ENCODE results near the gene KIF26B.

KIF26B gene

DNA sequence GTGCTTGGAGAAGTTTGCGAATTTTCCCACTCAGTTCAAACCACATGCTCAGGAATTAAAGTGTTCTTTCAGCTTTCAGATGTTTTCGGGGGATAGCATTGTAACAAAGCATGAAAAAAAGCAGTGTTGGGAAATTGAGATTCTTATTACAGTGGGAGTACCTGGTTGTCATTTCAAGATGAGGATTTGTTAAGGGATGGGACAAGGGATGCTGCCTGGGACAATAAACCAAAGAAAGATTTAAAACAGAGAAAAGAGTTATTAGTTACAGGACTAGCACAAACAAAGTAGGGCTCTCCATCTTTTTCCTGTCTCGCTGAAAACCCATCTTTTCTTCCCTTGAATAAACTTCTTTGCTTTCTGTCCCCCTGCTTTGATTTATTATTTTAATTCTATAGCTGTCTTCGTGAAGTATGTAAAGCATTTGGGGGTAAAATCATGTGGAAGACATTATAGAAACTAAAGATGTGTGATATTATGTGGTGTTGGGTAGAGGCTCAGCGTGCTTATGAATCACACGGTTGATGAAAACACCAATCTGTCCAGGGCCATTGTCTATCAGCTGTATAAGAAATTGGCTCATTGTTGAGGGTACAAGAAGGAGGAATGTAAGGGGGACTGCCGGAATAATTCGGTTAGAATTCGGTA is 277.6 kb downstream of the KIF26B start:
- DNase-seq (ENCODE audit: low spot score): no peak
- TF ChIP-seq, protein P1, sequence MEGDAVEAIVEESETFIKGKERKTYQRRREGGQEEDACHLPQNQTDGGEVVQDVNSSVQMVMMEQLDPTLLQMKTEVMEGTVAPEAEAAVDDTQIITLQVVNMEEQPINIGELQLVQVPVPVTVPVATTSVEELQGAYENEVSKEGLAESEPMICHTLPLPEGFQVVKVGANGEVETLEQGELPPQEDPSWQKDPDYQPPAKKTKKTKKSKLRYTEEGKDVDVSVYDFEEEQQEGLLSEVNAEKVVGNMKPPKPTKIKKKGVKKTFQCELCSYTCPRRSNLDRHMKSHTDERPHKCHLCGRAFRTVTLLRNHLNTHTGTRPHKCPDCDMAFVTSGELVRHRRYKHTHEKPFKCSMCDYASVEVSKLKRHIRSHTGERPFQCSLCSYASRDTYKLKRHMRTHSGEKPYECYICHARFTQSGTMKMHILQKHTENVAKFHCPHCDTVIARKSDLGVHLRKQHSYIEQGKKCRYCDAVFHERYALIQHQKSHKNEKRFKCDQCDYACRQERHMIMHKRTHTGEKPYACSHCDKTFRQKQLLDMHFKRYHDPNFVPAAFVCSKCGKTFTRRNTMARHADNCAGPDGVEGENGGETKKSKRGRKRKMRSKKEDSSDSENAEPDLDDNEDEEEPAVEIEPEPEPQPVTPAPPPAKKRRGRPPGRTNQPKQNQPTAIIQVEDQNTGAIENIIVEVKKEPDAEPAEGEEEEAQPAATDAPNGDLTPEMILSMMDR (IDR thresholded peaks at IDR 0.05; ENCODE audit: borderline replicate concordance, control extremely low read depth, extremely low read depth, insufficient read depth, missing control alignments): no peak
- in situ Hi-C loops (cut with MboI; ENCODE audit: low sequenced_read_pairs, unreplicated experiment): no loop called here

DNA sequence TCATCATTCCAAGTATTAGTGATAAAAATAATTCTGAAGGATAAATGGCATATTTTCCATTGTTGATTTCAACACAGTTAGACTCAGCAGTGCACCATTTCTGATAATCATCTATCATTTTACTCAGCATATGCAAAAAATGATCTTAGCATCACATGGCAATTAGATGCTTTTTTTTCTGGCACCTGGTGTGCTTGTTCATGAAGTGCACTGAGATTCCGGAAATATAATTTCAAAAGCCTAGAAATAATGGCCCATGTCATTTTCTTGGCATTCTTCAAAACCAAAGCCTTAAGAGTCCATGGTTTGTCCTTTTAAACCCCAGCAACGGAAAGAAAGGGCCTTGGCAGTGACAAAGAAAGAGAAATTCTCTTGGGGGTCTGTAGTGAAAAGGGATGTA is 278.8 kb downstream of the KIF26B start:
- no peak for DNase-seq (ENCODE audit: low spot score)
- TF ChIP-seq, protein P1 (IDR thresholded peaks at IDR 0.05; ENCODE audit: borderline replicate concordance, control extremely low read depth, extremely low read depth, insufficient read depth, missing control alignments): no peak
- in situ Hi-C loops (cut with MboI; ENCODE audit: low sequenced_read_pairs, unreplicated experiment): no loop called here

DNA sequence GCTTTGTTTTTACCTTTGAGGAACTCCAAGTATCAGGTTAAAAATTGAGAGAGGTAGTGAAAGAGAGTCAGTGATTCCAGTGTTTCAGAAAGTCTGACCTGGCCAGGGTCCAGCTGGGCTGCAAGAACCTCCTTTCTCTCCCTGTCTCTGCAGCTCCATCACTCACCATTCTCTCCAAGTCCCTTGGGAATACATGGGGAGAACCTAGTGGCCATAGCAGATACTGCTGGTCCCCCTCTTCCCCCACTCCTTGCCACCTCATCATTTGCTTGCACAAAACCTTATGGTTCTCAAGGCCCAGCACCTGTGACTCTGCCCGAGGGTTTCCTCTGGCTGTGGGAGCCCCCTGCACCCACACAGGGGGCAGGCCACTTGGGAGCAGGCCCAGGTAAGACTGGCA is 279.5 kb downstream of the KIF26B start:
- DNase-seq (ENCODE audit: low spot score): no peak
- TF ChIP-seq, protein P1 (IDR thresholded peaks at IDR 0.05; ENCODE audit: borderline replicate concordance, control extremely low read depth, extremely low read depth, insufficient read depth, missing control alignments): no peak
- in situ Hi-C loops (cut with MboI; ENCODE audit: low sequenced_read_pairs, unreplicated experiment): no loop called here

DNA sequence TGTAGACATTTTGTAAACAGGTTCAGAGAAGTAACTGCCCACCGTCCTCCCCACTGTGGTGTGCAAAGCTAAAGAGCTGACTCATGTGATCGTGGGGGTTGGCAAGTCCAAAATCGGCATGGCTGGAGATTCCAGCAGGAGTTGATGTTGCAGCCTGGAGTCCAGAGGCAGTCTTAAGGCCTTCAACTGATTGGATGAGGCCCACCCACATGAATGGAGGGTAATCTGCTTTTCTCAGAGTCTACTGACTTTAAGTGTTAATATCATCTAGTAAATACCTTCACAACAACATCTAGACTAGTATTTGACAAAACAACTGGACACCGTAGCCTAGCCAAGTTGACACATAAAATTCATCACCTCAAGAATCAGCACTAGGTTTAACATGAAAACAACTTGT is 281.6 kb downstream of the KIF26B start:
- no peak for DNase-seq (ENCODE audit: low spot score)
- in situ Hi-C loops (cut with MboI; ENCODE audit: low sequenced_read_pairs, unreplicated experiment): no loop called here
- TF ChIP-seq, protein P1 (IDR thresholded peaks at IDR 0.05; ENCODE audit: borderline replicate concordance, control extremely low read depth, extremely low read depth, insufficient read depth, missing control alignments): no peak

DNA sequence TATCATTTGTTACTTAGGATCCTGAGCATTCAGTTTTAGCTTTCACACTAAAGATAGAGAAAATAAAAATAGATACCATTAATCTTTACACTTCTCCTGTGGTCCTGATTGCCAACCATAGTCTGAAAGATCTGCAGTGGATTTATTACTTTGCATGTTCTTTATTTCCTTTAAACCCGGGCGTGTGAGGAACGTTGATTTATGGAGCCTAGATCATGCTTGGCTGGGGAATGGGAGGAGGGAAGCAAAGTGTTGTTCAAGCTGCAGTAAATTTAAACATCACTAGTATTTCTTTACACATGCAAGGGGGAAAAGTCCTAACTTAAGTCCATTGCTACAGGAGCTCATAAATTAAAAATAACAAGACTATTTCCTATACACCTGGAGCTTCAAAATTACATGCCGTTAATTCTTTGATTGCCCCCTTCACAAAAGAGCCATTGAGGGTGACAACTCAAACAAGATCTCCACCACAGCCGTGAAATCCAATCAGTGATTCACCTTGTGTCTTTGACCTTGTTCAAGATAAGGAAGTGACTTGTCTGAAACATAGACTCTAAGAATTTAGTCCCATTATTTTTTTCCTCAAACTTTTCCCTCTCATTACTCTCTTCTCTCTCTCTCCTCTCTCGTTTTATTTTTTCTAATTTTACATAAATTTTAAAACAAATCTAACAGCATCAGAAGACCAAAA is 282.7 kb downstream of the KIF26B start:
- TF ChIP-seq, protein P1 (IDR thresholded peaks at IDR 0.05; ENCODE audit: borderline replicate concordance, control extremely low read depth, extremely low read depth, insufficient read depth, missing control alignments): no peak
- no peak for DNase-seq (ENCODE audit: low spot score)
- in situ Hi-C loops (cut with MboI; ENCODE audit: low sequenced_read_pairs, unreplicated experiment): no loop called here

DNA sequence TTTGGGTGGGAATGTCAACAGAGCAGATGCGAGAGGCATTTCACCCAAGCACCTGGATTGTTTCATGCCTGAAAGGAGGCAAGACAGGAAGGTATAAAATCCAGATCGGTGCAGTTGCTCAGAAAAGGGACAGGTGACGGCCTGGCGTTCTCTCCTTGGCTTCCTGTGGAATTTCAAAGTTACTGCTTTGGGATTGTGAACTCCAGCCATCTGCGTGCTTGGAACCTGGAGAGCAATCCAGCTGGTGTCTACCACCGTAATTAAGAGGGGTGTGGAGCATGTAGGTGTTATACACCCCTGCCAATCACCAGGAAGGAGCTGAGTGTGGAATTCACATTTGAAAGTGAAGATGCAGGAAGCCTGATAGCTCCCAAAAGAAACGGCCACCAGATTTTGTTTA is 286.1 kb downstream of the KIF26B start:
- no peak for DNase-seq (ENCODE audit: low spot score)
- in situ Hi-C loops (cut with MboI; ENCODE audit: low sequenced_read_pairs, unreplicated experiment): no loop called here
- TF ChIP-seq, protein P1 (IDR thresholded peaks at IDR 0.05; ENCODE audit: borderline replicate concordance, control extremely low read depth, extremely low read depth, insufficient read depth, missing control alignments): no peak

All from GM13976 (cell line).